HG03139 (cell line): ENCODE measurements around the gene SH2D7.

Experiments
- ATAC-seq: cut with Tn5 transposase; IDR thresholded peaks from one replicate; pipeline ENCODE4 v1.9.1; 2021; ENCODE audit not compliant: unreplicated experiment

The SH2D7 gene

GRCh38 chr15:78060232-78060631 lies 32.1 kb upstream of the SH2D7 start:
- no peak for ATAC-seq

GRCh38 chr15:78061963-78062427 lies 30.4 kb upstream of the SH2D7 start:
- no peak for ATAC-seq

- no peak for ATAC-seq
These were observed 29.1 kb upstream of the SH2D7 start for GRCh38 chr15:78063217-78063616.

- no peak for ATAC-seq
These were observed 28.4 kb upstream of the SH2D7 start for GRCh38 chr15:78063970-78064385.

- no peak for ATAC-seq
These were observed 27.8 kb upstream of the SH2D7 start for GRCh38 chr15:78064544-78064943.

GRCh38 chr15:78065284-78065872 lies 27.0 kb upstream of the SH2D7 start:
- no peak for ATAC-seq

- no peak for ATAC-seq
These were observed 26.1 kb upstream of the SH2D7 start for GRCh38 chr15:78065973-78066946.

GRCh38 chr15:78067328-78068228 lies 24.8 kb upstream of the SH2D7 start:
- no peak for ATAC-seq

GRCh38 chr15:78069052-78069414 lies 23.3 kb upstream of the SH2D7 start:
- no peak for ATAC-seq

- no peak for ATAC-seq
These were observed 22.8 kb upstream of the SH2D7 start for GRCh38 chr15:78069462-78070029.

- no peak for ATAC-seq
These were observed 22.2 kb upstream of the SH2D7 start for GRCh38 chr15:78070049-78070700.

- no peak for ATAC-seq
These were observed 21.0 kb upstream of the SH2D7 start for GRCh38 chr15:78071383-78071782.

GRCh38 chr15:78072080-78072892 lies 20.1 kb upstream of the SH2D7 start:
- no peak for ATAC-seq

- no peak for ATAC-seq
These were observed 19.1 kb upstream of the SH2D7 start for GRCh38 chr15:78073046-78073787.

- ATAC-seq: no peak
These were observed 16.7 kb upstream of the SH2D7 start for GRCh38 chr15:78075490-78076230.

GRCh38 chr15:78076231-78077052 lies 15.9 kb upstream of the SH2D7 start:
- peak; percentile 6 for ATAC-seq
